Endodermal cell (in vitro differentiated cells): ENCODE measurements around the gene CYGB. TPM values are rescaled to one million over a fixed set of nuclear protein-coding genes. Genes with fewer than 3 reads are reported as not detected.

ENCODE experiments used
- DNase-seq: peaks from one replicate; pipeline ENCODE4 v3.0.0-alpha.2; 2017
- H3K27ac ChIP-seq: 2 replicates; pipeline ENCODE4 v1.5.1; 2013; ENCODE audit warnings: mild to moderate bottlenecking, low read depth, low read length, moderate library complexity
- H3K27me3 ChIP-seq: 2 replicates; pipeline ENCODE4 v1.6.1; 2013; ENCODE audit warnings: mild to moderate bottlenecking, low read length, moderate library complexity; ENCODE audit not compliant: insufficient read depth, control insufficient read depth, poor library complexity, severe bottlenecking
- H3K36me3 ChIP-seq: 2 replicates; pipeline ENCODE4 v1.7.0; 2013; ENCODE audit warnings: mild to moderate bottlenecking, low read length, moderate library complexity; ENCODE audit not compliant: control insufficient read depth, insufficient read depth
- H3K4me1 ChIP-seq: one replicate; pipeline ENCODE4 v1.7.0; 2013; ENCODE audit warnings: low read length; ENCODE audit not compliant: control insufficient read depth, insufficient read depth
- H3K4me3 ChIP-seq: 2 replicates; pipeline ENCODE4 v1.5.1; 2013; ENCODE audit warnings: mild to moderate bottlenecking, low read length, moderate library complexity
- H3K9ac ChIP-seq: 2 replicates; pipeline ENCODE4 v1.6.1; 2013; ENCODE audit warnings: mild to moderate bottlenecking, low read length, moderate library complexity; ENCODE audit not compliant: poor library complexity, severe bottlenecking; ENCODE audit errors: extremely low read depth
- H3K9me3 ChIP-seq: 2 replicates; pipeline ENCODE4 v1.6.1; 2013; ENCODE audit warnings: mild to moderate bottlenecking, low read length, moderate library complexity; ENCODE audit not compliant: control insufficient read depth
- H3K27ac Mint-ChIP-seq: 2 replicates; pipeline ENCODE4 v1.8.0; 2020; ENCODE audit warnings: mixed read lengths
- H3K27me3 Mint-ChIP-seq: 2 replicates; pipeline ENCODE4 v1.8.0; 2021; ENCODE audit warnings: mild to moderate bottlenecking, mixed read lengths; ENCODE audit not compliant: insufficient read depth
- H3K36me3 Mint-ChIP-seq: 2 replicates; pipeline ENCODE4 v1.8.0; 2020; ENCODE audit warnings: low read depth, mixed read lengths
- H3K4me1 Mint-ChIP-seq: 2 replicates; pipeline ENCODE4 v1.8.0; 2020; ENCODE audit warnings: mixed read lengths
- H3K4me3 Mint-ChIP-seq: 2 replicates; pipeline ENCODE4 v1.8.0; 2020; ENCODE audit warnings: mild to moderate bottlenecking, moderate library complexity, mixed read lengths
- H3K9me3 Mint-ChIP-seq: 2 replicates; pipeline ENCODE4 v1.8.0; 2020; ENCODE audit warnings: mild to moderate bottlenecking, mixed read lengths
- WGBS, 2 experiments: methylation state at CpG; one replicate each; pipeline versions ENCODE4 v1.1.5 to v1.1.7; 2013; ENCODE audit warnings: missing lambda C conversion rate in 2 of 2, mixed read lengths in 1 of 2; ENCODE audit not compliant: insufficient coverage in 1 of 2, insufficient read length in 1 of 2; 5-methylcytosine and 5-hydroxymethylcytosine counted together
- total RNA-seq, 2 donors: library from RNA; stranded (reverse); fragmentation: NEBNext Ultra II Directional in 1 of 2; extraction: Animal tissue kit (Norgen Biotek cat#: 25700) in 1 of 2; gene quantifications; 2 replicates in 1 of 2; 3 replicates in 1 of 2; pipeline ENCODE4 v1.2.1, GENCODE V29; 2021
- TF ChIP-seq, protein P1 (sequence below): fragments of 200-600 bp; sonication (generic); conservative IDR thresholded peaks from 2 replicates; pipeline ENCODE4 v1.5.0; 2021; ENCODE audit warnings: antibody characterized with exemption, mild to moderate bottlenecking

CYGB gene
- total RNA-seq, 2 donors from 2014 or later = 2.0 to 3.4 TPM

DNA sequence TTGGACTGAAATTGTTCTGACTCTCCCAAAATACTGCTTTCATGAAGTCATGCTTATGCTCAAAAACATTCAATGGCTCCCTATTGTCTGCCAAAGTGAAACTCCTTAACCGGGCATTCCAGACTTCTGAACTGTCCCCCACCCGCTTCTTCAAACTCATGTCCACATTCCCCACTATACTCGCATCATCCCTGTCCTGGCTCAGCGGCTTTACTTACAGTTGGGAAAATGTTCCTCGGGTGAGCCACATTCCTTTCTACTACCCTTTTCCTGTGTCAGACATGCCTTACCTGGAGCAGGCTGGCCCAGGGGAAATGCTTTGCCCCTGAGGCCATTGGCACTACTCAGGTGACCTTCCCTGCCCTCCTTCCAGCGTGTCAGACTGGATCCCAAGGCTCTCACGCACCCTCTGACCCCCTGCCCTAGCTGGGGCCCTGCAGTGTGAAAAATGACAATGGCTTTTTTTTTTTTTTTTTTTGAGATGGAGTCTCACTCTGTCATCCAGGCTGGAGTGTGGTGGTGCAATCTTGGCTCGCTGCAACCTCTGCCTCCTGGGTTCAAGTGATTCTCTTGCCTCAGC lies 5.3 kb downstream of the CYGB start:
- Histone ChIP-seq H3K4me1 (no peaks in the 10 kb centered on the region), H3K36me3 (no peaks in the 10 kb centered on the region), H3K9me3 (no peaks in the 10 kb centered on the region), H3K4me3 (no peak overlapping the region), H3K27ac (no peak overlapping the region), H3K9ac (no peak overlapping the region), H3K27me3 (peaks cover 17% of the 10 kb centered on the region)
- TF ChIP-seq, protein P1, sequence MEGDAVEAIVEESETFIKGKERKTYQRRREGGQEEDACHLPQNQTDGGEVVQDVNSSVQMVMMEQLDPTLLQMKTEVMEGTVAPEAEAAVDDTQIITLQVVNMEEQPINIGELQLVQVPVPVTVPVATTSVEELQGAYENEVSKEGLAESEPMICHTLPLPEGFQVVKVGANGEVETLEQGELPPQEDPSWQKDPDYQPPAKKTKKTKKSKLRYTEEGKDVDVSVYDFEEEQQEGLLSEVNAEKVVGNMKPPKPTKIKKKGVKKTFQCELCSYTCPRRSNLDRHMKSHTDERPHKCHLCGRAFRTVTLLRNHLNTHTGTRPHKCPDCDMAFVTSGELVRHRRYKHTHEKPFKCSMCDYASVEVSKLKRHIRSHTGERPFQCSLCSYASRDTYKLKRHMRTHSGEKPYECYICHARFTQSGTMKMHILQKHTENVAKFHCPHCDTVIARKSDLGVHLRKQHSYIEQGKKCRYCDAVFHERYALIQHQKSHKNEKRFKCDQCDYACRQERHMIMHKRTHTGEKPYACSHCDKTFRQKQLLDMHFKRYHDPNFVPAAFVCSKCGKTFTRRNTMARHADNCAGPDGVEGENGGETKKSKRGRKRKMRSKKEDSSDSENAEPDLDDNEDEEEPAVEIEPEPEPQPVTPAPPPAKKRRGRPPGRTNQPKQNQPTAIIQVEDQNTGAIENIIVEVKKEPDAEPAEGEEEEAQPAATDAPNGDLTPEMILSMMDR = no peak
- Mint-ChIP-seq H3K27me3 (peaks cover 21% of the 10 kb centered on the region), H3K9me3 (no peaks in the 10 kb centered on the region), H3K4me1 (peaks cover 6% of the 10 kb centered on the region), H3K4me3 (no peak overlapping the region), H3K36me3 (no peaks in the 10 kb centered on the region), H3K27ac (no peak overlapping the region)
- no peak for DNase-seq
- 90 to 93% methylated on average over 3 to 8 of the region's 8 CpGs for WGBS, 2 experiments

- Histone ChIP-seq H3K36me3 (no peaks in the 10 kb centered on the region), H3K4me1 (no peaks in the 10 kb centered on the region), H3K27ac (no peak overlapping the region), H3K4me3 (no peak overlapping the region), H3K27me3 (peaks cover 11% of the 10 kb centered on the region), H3K9me3 (no peaks in the 10 kb centered on the region), H3K9ac (no peak overlapping the region)
- Mint-ChIP-seq H3K27me3 (peaks cover 16% of the 10 kb centered on the region), H3K27ac (no peak overlapping the region), H3K36me3 (no peaks in the 10 kb centered on the region), H3K4me3 (no peak overlapping the region), H3K9me3 (no peaks in the 10 kb centered on the region), H3K4me1 (peaks cover 6% of the 10 kb centered on the region)
- no peak for DNase-seq
- TF ChIP-seq, protein P1 = no peak
- 92 to 97% methylated on average over 16 to 18 of the region's 18 CpGs for WGBS, 2 experiments
These were observed 5.9 kb downstream of the CYGB start for GRCh38 chr17:76531486-76532038.

GRCh38 chr17:76530811-76531485 lies 6.6 kb downstream of the CYGB start:
- no peaks in the 10 kb centered on the region for H3K9me3 ChIP-seq
- 93 to 94% methylated on average over 19 to 32 of the region's 32 CpGs for WGBS, 2 experiments
- Mint-ChIP-seq H3K9me3 (no peaks in the 10 kb centered on the region), H3K27me3 (peaks cover 10% of the 10 kb centered on the region), H3K4me3 (no peak overlapping the region), H3K4me1 (peaks cover 6% of the 10 kb centered on the region), H3K27ac (no peak overlapping the region), H3K36me3 (no peaks in the 10 kb centered on the region)
- no peaks in the 10 kb centered on the region for H3K4me1 ChIP-seq
- H3K36me3 ChIP-seq = no peaks in the 10 kb centered on the region
- no peak overlapping the region for H3K4me3 ChIP-seq
- H3K9ac ChIP-seq = no peak overlapping the region
- peaks cover 5% of the 10 kb centered on the region for H3K27me3 ChIP-seq
- no peak for DNase-seq
- TF ChIP-seq, protein P1 = no peak
- H3K27ac ChIP-seq = no peak overlapping the region
